Fibroblast of skin of scalp (primary cell): ENCODE results near the gene GRK5.

Experiments
- DNase-seq: peaks from one replicate; pipeline ENCODE4 v3.0.0-alpha.2; 2013

The GRK5 gene

GRCh38 chr10:119278126-119278709 lies 70.8 kb downstream of the GRK5 start:
- DNase-seq = no peak

- no peak for DNase-seq
Measured at GRCh38 chr10:119279441-119279840, 72.1 kb downstream of the GRK5 start.

GRCh38 chr10:119281581-119282071 lies 74.3 kb downstream of the GRK5 start:
- peak; percentile 69 for DNase-seq

- DNase-seq = no peak
Measured at GRCh38 chr10:119282446-119282845, 75.1 kb downstream of the GRK5 start.

- no peak for DNase-seq
Measured at GRCh38 chr10:119283387-119283786, 76.0 kb downstream of the GRK5 start.

GRCh38 chr10:119283818-119284217 lies 76.4 kb downstream of the GRK5 start:
- no peak for DNase-seq

GRCh38 chr10:119284679-119285096 lies 77.3 kb downstream of the GRK5 start:
- DNase-seq = no peak

- DNase-seq = no peak
Measured at GRCh38 chr10:119285495-119286267, 78.3 kb downstream of the GRK5 start.

- no peak for DNase-seq
Measured at GRCh38 chr10:119286516-119286915, 79.1 kb downstream of the GRK5 start.

- DNase-seq = no peak
Measured at GRCh38 chr10:119286983-119287633, 79.7 kb downstream of the GRK5 start.

- no peak for DNase-seq
Measured at GRCh38 chr10:119288574-119289001, 81.2 kb downstream of the GRK5 start.

GRCh38 chr10:119289227-119289920 lies 82.0 kb downstream of the GRK5 start:
- no peak for DNase-seq

- peak; percentile 12 for DNase-seq
Measured at GRCh38 chr10:119290301-119291048, 83.1 kb downstream of the GRK5 start.

GRCh38 chr10:119291223-119291900 lies 84.0 kb downstream of the GRK5 start:
- no peak for DNase-seq

- no peak for DNase-seq
Measured at GRCh38 chr10:119292968-119293760, 85.8 kb downstream of the GRK5 start.

GRCh38 chr10:119296703-119297102 lies 89.3 kb downstream of the GRK5 start:
- DNase-seq = no peak

- no peak for DNase-seq
Measured at GRCh38 chr10:119297207-119297968, 90.0 kb downstream of the GRK5 start.

- no peak for DNase-seq
Measured at GRCh38 chr10:119298810-119299209, 91.4 kb downstream of the GRK5 start.

- DNase-seq = peak; percentile 42
Measured at GRCh38 chr10:119299531-119299930, 92.2 kb downstream of the GRK5 start.

- DNase-seq = no peak
Measured at GRCh38 chr10:119301397-119301796, 94.0 kb downstream of the GRK5 start.
